NCI-H1105 (cell line): Measurements from ENCODE around the gene TRPM4.
"Not testable (repeated sequence)": the region's sequence is repeated elsewhere in the genome, so short reads cannot be mapped to it uniquely, and the experiment has no call there.

Experiments used
- DNase-seq: peaks from one replicate; lab custom pipeline; 2025; lab: John Stamatoyannopoulos, UW

The TRPM4 gene

GRCh38 chr19:49190781-49191180 is 33.2 kb downstream of the TRPM4 start:
- no peak for DNase-seq

GRCh38 chr19:49193822-49194394 is 36.3 kb downstream of the TRPM4 start:
- no peak for DNase-seq

- no peak for DNase-seq
These were observed 36.8 kb downstream of the TRPM4 start for GRCh38 chr19:49194408-49194807.

GRCh38 chr19:49196527-49197240 is 39.1 kb downstream of the TRPM4 start:
- DNase-seq, result peak; percentile 58

- DNase-seq, result no peak
These were observed 42.8 kb downstream of the TRPM4 start for GRCh38 chr19:49200238-49200862.

GRCh38 chr19:49201042-49201441 is 43.5 kb downstream of the TRPM4 start:
- DNase-seq, result no peak

GRCh38 chr19:49205114-49205513 is 47.5 kb downstream of the TRPM4 start:
- no peak for DNase-seq

GRCh38 chr19:49209502-49209901 is 51.9 kb downstream of the TRPM4 start:
- not testable (repeated sequence) for DNase-seq

- no peak for DNase-seq
These were observed 52.7 kb downstream of the TRPM4 start for GRCh38 chr19:49210108-49210900.

GRCh38 chr19:49210901-49211451 is 53.4 kb downstream of the TRPM4 start:
- DNase-seq, result no peak

GRCh38 chr19:49212016-49212701 is 54.6 kb downstream of the TRPM4 start:
- peak; percentile 52 for DNase-seq

GRCh38 chr19:49213791-49214190 is 56.2 kb downstream of the TRPM4 start:
- no peak for DNase-seq

GRCh38 chr19:49214701-49215100 is 57.1 kb downstream of the TRPM4 start:
- DNase-seq, result no peak

- DNase-seq, result no peak
These were observed 58.5 kb downstream of the TRPM4 start for GRCh38 chr19:49216071-49216470.

- no peak for DNase-seq
These were observed 59.8 kb downstream of the TRPM4 start for GRCh38 chr19:49217382-49217781.

GRCh38 chr19:49222011-49222410 is 64.4 kb downstream of the TRPM4 start:
- DNase-seq, result no peak

- DNase-seq, result no peak
These were observed 64.9 kb downstream of the TRPM4 start for GRCh38 chr19:49222528-49222927.

GRCh38 chr19:49223472-49223871 is 65.9 kb downstream of the TRPM4 start:
- DNase-seq, result no peak

- DNase-seq, result not testable (repeated sequence)
These were observed 66.8 kb downstream of the TRPM4 start for GRCh38 chr19:49224441-49224840.

- DNase-seq, result peak; percentile 14
These were observed 67.3 kb downstream of the TRPM4 start for GRCh38 chr19:49224879-49225278.

GRCh38 chr19:49229416-49229815 is 71.8 kb downstream of the TRPM4 start:
- DNase-seq, result no peak

- DNase-seq, result no peak
These were observed 73.8 kb downstream of the TRPM4 start for GRCh38 chr19:49231389-49231788.
